T47D (cell line): ENCODE data around the gene ARHGAP31.
"Not testable (repeated sequence)": the region's sequence is repeated elsewhere in the genome, so short reads cannot be mapped to it uniquely, and the experiment has no call there.

Experiments used
- DNase-seq, 2 experiments: peaks; one replicate each; pipeline versions ENCODE4 v3.0.0 to v3.0.0-alpha.2; 2011 to 2012; ENCODE audit warnings: low read depth in 1 of 2, low spot score in 1 of 2
- JUND ChIP-seq: IDR thresholded peaks from 2 replicates; pipeline ENCODE4 v1.6.1; 2012; ENCODE audit warnings: low read depth
- in situ Hi-C: cut with HindIII; loops from 2 replicates; pipeline ENCODE4 v1.10.0; 2016; ENCODE audit warnings: low sequenced_read_pairs, low pct_unique_long_range_greater_than_20kb

Gene ARHGAP31

DNA sequence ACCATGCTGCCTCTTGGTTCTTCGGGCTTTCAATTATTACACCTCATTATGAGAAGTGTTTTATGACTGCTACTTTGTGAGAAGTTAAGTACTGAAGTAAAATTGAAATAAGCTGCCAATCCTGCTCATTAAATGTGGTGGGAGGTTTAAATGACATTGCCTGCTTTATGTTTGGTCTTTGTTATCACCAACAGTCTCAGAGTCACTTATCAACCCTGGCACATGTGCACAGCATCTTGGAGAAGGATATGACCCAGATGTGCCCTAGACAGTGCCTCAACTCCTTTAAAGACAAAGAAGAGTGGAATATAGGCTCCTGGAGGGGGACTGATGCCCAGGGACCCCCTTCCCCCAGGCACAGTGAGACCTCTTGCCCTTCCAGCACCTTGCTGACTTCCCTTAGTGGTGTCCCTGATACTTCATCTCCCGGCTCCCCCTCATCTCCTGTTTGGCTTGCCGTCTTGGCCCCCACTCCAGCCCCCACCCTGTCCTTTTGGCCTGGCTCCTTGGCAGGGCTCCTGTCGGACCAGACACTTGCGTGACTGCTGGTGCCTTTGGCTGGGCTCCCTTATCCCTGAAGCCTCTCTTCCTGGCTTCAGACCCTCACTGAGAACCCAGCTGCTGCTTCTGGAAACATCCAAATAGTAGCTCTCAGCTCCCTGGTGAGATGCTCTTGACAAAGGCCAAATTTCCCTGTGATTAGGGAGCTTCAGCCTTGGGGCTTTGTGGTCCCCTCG, 39.8 kb downstream of the ARHGAP31 start:
- in situ Hi-C loops: no loop called here
- DNase-seq: no peak
- no peak for TF ChIP-seq JUND

DNA sequence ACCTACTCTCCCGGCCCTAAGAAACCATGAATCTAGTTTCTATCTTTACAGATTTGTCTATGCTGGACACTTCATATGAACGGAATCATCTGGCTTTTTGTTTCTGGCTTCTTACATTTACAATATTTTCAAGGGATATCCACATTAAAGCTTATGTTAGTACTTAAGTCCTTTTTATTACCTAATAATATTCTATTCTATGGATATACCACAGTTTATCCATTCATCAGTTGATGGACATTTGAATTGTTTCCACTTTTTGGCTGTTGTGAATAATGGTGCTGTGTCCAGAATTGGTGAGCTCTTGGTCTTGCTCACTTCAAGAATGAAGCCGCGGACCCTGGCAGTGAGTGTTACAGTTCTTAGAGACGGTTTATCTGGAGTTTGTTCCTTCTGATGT, 42.6 kb downstream of the ARHGAP31 start:
- in situ Hi-C loops: no loop called here
- DNase-seq: no peak
- no peak for TF ChIP-seq JUND

DNA sequence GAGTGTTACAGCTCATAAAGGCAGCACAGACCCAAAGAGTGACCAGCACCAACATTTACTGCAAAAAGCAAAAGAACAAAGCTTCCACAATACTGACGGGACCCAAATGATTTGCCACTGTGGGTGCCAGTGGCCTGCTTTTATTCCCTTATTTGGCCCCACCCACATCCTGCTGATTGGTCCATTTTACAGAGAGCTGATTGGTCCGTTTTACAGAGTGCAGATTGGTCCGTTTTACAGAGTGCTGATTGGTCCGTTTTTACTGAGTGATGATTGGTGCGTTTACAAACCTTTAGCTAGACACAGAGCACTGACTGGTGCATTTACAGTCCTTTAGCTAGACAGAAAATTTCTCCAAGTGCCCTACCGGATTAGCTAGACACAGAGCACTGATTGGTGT, 43.2 kb downstream of the ARHGAP31 start:
- DNase-seq, in situ Hi-C loops: not testable (repeated sequence)

DNA sequence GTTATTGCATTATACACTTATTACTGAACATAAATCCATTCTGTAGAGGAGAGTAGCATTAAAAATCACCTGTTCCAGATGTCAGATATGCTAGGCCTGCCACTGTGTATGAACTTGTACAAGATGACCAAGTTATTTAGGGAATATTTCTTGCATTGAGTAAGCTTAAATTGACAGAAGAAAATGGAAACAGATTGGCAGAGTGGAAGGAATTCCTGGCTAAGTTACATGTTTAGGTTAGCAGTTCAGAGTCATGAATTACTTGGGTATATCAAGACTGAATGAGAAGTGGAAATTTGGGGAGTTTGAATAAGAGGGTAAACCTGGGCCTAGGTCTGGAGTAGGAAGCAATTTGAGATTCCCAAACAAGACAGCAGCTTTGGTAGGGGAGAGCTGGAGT, 44.6 kb downstream of the ARHGAP31 start:
- DNase-seq: no peak
- in situ Hi-C loops: no loop called here
- no peak for TF ChIP-seq JUND

DNA sequence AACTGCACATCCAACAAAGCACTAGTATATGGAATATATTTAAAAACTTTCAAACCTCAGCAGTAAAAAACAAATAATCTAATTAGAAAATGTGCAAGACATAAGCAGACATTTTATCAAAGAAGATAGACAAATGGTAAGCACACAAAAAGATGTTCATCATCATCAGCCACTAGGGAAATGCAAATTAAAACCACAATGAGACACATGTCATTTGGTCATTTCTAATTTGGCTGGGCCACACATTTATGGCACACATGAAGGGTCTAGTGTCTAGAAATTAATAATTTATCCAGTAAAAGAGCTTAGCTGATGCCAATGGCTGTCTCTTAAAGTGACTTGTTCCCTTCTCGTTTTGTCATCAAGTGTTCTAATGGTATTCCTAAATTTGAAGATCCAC, 45.8 kb downstream of the ARHGAP31 start:
- no peak for DNase-seq
- TF ChIP-seq JUND: no peak
- in situ Hi-C loops: no loop called here

DNA sequence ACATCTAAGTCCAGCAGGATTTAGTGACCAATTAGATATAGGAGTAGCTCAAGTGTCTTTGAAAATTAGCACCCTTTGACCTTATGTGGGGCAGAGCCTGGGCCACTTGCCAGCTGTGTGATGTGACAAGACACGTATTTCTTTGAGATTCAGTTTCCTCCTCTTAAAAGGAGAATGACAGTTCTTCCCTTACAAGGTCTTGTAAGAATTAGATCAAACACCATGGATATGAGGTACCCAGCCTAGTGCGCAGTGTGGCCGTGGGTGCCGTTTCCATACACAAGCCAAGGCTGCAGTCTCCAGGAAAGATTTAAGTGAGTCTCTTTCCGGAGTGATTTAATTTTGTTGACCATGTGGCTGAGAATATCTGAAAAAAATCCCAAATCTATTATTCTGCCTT, 46.3 kb downstream of the ARHGAP31 start:
- in situ Hi-C loops: no loop called here
- no peak for TF ChIP-seq JUND
- no peak for DNase-seq

DNA sequence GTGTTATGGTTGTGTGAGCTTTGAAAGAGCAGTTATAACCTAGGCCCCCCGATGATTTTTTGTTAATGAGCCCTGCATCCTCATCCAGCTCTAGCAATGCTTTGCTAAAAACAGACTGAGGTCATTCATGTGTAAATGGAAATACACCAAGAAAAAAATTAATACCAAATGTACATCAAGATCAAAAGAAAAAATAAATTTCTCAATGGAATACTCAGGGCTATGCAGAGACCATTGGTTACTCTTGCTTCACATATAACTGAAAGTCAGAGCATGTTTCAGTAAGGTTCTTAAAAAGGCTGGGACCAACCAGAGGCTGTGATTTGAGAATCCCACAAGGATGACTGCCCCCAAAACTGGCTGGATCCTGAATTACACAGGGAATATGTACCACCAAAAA, 48.0 kb downstream of the ARHGAP31 start:
- DNase-seq: no peak
- in situ Hi-C loops: no loop called here
- no peak for TF ChIP-seq JUND

DNA sequence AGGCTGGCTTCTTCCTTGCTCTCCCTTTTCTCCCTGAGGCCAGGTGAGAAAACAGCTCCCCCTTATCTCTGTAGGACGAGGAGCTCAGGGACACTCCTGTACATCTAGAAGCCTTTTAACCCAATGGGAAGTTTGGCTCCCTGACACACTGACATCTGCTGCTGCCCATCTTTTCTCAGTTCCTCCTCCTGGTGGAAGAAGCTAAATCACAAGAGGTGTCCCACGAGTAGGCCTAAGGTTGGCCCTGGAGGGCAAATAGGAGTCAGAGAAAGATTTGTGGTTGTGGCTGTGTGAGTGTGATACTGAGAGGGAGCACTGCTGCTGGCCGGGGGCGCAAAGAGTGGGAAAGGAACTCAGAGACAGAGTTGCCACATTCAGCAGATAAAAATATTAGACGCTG, 49.5 kb downstream of the ARHGAP31 start:
- in situ Hi-C loops: no loop called here
- TF ChIP-seq JUND: no peak
- no peak for DNase-seq

DNA sequence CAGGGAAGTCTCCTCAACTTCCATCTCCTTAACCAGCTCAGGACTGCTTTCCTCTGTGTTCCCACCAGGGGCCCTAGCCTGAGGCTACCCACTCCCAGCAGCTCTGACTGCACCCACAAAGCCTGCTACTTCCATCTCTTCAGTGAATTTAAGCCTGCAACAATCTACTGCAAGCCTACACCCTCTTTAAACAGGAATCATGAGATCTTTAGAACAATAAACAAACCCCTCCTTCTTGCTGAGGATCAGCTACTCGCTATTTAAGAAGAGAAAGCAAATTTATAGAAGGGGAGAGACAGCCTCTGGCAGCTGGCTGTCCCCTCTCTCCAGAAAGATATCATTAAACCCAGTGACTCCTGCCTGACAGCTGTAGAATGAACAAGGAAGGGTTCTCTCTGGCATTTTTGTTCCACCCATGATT, 51.9 kb downstream of the ARHGAP31 start:
- no peak for TF ChIP-seq JUND
- in situ Hi-C loops: no loop called here
- DNase-seq: no peak

DNA sequence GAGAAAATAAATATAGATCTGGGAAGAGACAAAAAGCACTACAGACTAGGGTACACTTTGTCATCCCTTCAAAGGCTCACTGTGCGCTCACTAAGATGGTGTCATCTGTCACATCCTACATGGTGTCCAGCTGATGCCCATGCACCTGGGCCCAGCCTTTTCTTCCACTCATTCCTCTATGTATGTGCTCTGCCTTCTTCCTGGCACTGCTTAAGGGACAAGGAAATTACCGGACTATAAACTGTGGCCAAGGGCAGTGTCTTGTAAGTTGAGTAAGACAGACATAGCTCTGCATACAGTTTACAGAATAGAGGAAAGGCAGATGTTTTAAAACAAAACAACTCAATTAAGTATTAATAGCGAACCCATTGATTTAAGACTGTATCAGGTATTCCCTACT, 52.9 kb downstream of the ARHGAP31 start:
- in situ Hi-C loops: no loop called here
- TF ChIP-seq JUND: no peak
- no peak for DNase-seq

DNA sequence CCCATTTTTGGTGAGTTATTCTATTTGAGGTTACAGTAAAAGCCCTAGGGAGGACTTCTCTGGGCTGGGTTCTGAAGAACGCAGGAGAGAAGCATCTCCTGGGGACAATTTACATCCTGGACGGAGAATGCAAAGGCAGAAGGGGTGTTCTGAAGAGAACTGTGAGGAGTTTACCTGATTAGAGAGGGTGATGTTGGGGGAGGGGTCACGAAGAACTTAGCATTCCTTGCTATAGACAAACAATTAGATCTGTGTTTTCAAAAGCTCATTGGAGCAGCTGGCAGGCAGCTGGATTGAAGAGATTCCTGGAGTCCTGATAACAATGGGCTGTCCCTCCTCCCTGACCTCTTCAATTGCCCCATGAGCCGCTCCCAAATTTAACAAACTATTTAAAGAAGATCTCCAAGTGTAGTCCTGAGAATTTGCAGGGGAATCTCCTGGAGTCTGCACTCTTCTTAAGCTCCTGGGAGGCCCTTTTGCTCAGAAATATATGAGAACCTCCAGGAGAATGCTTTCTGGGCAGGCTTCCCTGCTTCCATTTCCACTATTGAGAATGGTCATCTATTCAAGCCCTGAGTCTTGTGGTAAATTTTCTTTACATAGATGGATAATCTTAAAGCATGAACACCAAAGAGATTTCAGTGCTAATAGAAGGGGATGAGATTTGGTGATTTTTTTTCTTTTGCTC, 55.3 kb downstream of the ARHGAP31 start:
- DNase-seq: no peak
- in situ Hi-C loops: no loop called here
- no peak for TF ChIP-seq JUND

DNA sequence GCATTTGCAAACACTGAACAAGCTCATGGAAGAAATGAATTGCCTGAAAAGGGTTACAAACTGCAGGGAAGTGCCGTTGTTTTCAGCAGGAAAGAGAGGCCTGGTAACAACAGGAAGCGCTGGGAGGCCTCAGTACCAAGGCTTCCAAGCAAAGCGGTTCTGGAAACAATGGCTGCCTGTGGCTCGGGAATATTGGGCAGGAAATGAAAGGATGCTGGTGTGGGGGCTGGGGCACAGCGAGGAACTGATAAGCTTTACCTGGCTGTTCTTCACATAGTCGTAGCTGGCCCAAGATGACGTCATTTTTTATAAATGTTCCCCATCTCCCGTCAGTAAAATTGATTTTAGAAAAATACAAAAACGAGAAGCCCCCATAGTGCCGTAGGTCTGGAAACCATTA, 55.9 kb downstream of the ARHGAP31 start:
- DNase-seq: no peak
- in situ Hi-C loops: no loop called here
- no peak for TF ChIP-seq JUND

DNA sequence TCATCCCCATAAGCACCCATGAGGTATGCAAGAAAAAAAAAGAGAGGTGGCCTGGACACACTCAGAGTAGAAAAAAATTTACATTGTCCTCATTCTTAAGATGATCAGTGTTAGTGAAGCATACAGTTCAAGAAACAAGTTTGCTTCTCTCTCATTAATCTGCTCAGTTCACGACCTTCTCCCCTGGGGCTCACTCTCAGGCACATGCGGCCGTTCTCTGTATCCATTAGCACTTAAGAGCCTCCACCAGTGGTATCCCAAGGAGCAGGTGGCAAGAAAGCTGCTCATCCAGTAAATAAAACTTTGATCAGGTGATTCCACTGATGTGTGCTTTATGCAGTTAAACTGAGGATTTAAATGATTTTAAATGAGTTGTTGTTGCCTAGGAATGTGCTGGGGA, 57.4 kb downstream of the ARHGAP31 start:
- no peak for TF ChIP-seq JUND
- in situ Hi-C loops: no loop called here
- no peak for DNase-seq
